Measurements from ENCODE around the gene HHAT. TPM values are rescaled to one million over a fixed set of nuclear protein-coding genes. Genes with fewer than 3 reads are reported as not detected.
"Not testable (repeated sequence)": the region's sequence is repeated elsewhere in the genome, so short reads cannot be mapped to it uniquely, and the experiment has no call there.

The HHAT gene
- polyA plus RNA-seq, 3 donors from 2014 or later = 0.38 to 1.4 TPM; not detected in 1

- H3K27ac Mint-ChIP-seq = peak overlapping the region in 2 of 6 donors; percentile 39 to 55
- H3K36me3 Mint-ChIP-seq = no peaks in the 10 kb centered on the region
- no peaks in the 10 kb centered on the region for H3K9me3 Mint-ChIP-seq
- H3K27me3 Mint-ChIP-seq (ENCODE audit: low read depth in 3 of 3) = peaks cover 0 to 3% (median 2%) of the 10 kb centered on the region in 3 donors
- DNase-seq = peak in 2 of 3 donors; percentile 17 to 24
- H3K4me1 Mint-ChIP-seq = peaks cover 0 to 4% of the 10 kb centered on the region in 2 donors
- H3K4me3 Mint-ChIP-seq = no peak overlapping the region
Observed at GRCh38 chr1:210400043-210400840, 71.5 kb downstream of the HHAT start.

- Mint-ChIP-seq H3K27me3 (ENCODE audit: low read depth in 3 of 3) (peaks cover 0 to 3% (median 2%) of the 10 kb centered on the region in 3 donors), H3K4me3 (no peak overlapping the region), H3K36me3 (no peaks in the 10 kb centered on the region), H3K9me3 (no peaks in the 10 kb centered on the region), H3K4me1 (peaks cover 0 to 4% of the 10 kb centered on the region in 2 donors), H3K27ac (no peak overlapping the region)
- DNase-seq = no peak
Observed at GRCh38 chr1:210402560-210402959, 73.9 kb downstream of the HHAT start.

GRCh38 chr1:210405316-210405715 lies 76.6 kb downstream of the HHAT start:
- H3K4me1 Mint-ChIP-seq = peaks cover 0 to 3% of the 10 kb centered on the region in 2 donors
- H3K4me3 Mint-ChIP-seq = no peak overlapping the region
- H3K27me3 Mint-ChIP-seq (ENCODE audit: low read depth in 3 of 3) = peaks cover 0 to 3% (median 0%) of the 10 kb centered on the region in 3 donors
- H3K36me3 Mint-ChIP-seq = no peaks in the 10 kb centered on the region
- no peak for DNase-seq
- no peak overlapping the region for H3K27ac Mint-ChIP-seq
- no peaks in the 10 kb centered on the region for H3K9me3 Mint-ChIP-seq

- not testable (repeated sequence) for H3K9me3 Mint-ChIP-seq; H3K4me1 Mint-ChIP-seq; H3K4me3 Mint-ChIP-seq; H3K27me3 Mint-ChIP-seq (ENCODE audit: low read depth in 3 of 3); H3K36me3 Mint-ChIP-seq; DNase-seq; H3K27ac Mint-ChIP-seq
Observed at GRCh38 chr1:210406341-210406740, 77.6 kb downstream of the HHAT start.

GRCh38 chr1:210407207-210407886 lies 78.6 kb downstream of the HHAT start:
- peak; percentile 29 to 43 (median 33) for DNase-seq
- H3K9me3 Mint-ChIP-seq = no peaks in the 10 kb centered on the region
- no peaks in the 10 kb centered on the region for H3K4me1 Mint-ChIP-seq
- H3K36me3 Mint-ChIP-seq = no peaks in the 10 kb centered on the region
- no peak overlapping the region for H3K4me3 Mint-ChIP-seq
- no peak overlapping the region for H3K27ac Mint-ChIP-seq
- H3K27me3 Mint-ChIP-seq (ENCODE audit: low read depth in 3 of 3) = no peaks in the 10 kb centered on the region

- H3K9me3 Mint-ChIP-seq = no peaks in the 10 kb centered on the region
- no peaks in the 10 kb centered on the region for H3K36me3 Mint-ChIP-seq
- no peaks in the 10 kb centered on the region for H3K4me1 Mint-ChIP-seq
- H3K27ac Mint-ChIP-seq = no peak overlapping the region
- no peaks in the 10 kb centered on the region for H3K27me3 Mint-ChIP-seq (ENCODE audit: low read depth in 3 of 3)
- no peak overlapping the region for H3K4me3 Mint-ChIP-seq
- no peak for DNase-seq
Observed at GRCh38 chr1:210407887-210408252, 79.2 kb downstream of the HHAT start.

- Mint-ChIP-seq H3K36me3 (no peaks in the 10 kb centered on the region), H3K4me3 (no peak overlapping the region), H3K27me3 (ENCODE audit: low read depth in 3 of 3) (peaks cover 0 to 1% (median 0%) of the 10 kb centered on the region in 3 donors), H3K27ac (no peak overlapping the region), H3K9me3 (no peaks in the 10 kb centered on the region), H3K4me1 (no peaks in the 10 kb centered on the region)
- DNase-seq = no peak
Observed at GRCh38 chr1:210412240-210412639, 83.5 kb downstream of the HHAT start.

- no peaks in the 10 kb centered on the region for H3K4me1 Mint-ChIP-seq
- no peak for DNase-seq
- H3K27me3 Mint-ChIP-seq (ENCODE audit: low read depth in 3 of 3) = peaks cover 0 to 4% (median 0%) of the 10 kb centered on the region in 3 donors
- H3K36me3 Mint-ChIP-seq = no peaks in the 10 kb centered on the region
- no peak overlapping the region for H3K4me3 Mint-ChIP-seq
- H3K27ac Mint-ChIP-seq = no peak overlapping the region
- H3K9me3 Mint-ChIP-seq = no peaks in the 10 kb centered on the region
Observed at GRCh38 chr1:210413951-210414350, 85.2 kb downstream of the HHAT start.

GRCh38 chr1:210415846-210416448 lies 87.2 kb downstream of the HHAT start:
- no peak overlapping the region for H3K4me3 Mint-ChIP-seq
- DNase-seq = no peak
- peaks cover 0 to 4% (median 0%) of the 10 kb centered on the region in 3 donors for H3K27me3 Mint-ChIP-seq (ENCODE audit: low read depth in 3 of 3)
- no peaks in the 10 kb centered on the region for H3K4me1 Mint-ChIP-seq
- no peaks in the 10 kb centered on the region for H3K36me3 Mint-ChIP-seq
- no peak overlapping the region for H3K27ac Mint-ChIP-seq
- no peaks in the 10 kb centered on the region for H3K9me3 Mint-ChIP-seq

GRCh38 chr1:210416681-210417080 lies 88.0 kb downstream of the HHAT start:
- Mint-ChIP-seq H3K4me3 (no peak overlapping the region), H3K27me3 (ENCODE audit: low read depth in 3 of 3) (peaks cover 0 to 4% (median 0%) of the 10 kb centered on the region in 3 donors), H3K4me1 (no peaks in the 10 kb centered on the region), H3K9me3 (no peaks in the 10 kb centered on the region), H3K27ac (no peak overlapping the region), H3K36me3 (no peaks in the 10 kb centered on the region)
- no peak for DNase-seq

GRCh38 chr1:210417881-210418280 lies 89.2 kb downstream of the HHAT start:
- peaks cover 0 to 5% (median 0%) of the 10 kb centered on the region in 3 donors for H3K27me3 Mint-ChIP-seq (ENCODE audit: low read depth in 3 of 3)
- no peak overlapping the region for H3K27ac Mint-ChIP-seq
- no peak for DNase-seq
- H3K4me1 Mint-ChIP-seq = no peaks in the 10 kb centered on the region
- H3K36me3 Mint-ChIP-seq = no peaks in the 10 kb centered on the region
- H3K4me3 Mint-ChIP-seq = no peak overlapping the region
- no peaks in the 10 kb centered on the region for H3K9me3 Mint-ChIP-seq

- Mint-ChIP-seq H3K36me3 (no peaks in the 10 kb centered on the region), H3K27ac (no peak overlapping the region), H3K4me3 (no peak overlapping the region), H3K27me3 (ENCODE audit: low read depth in 3 of 3) (peaks cover 0 to 5% (median 0%) of the 10 kb centered on the region in 3 donors), H3K9me3 (no peaks in the 10 kb centered on the region), H3K4me1 (no peaks in the 10 kb centered on the region)
- DNase-seq = no peak
Observed at GRCh38 chr1:210418863-210419650, 90.4 kb downstream of the HHAT start.

- H3K4me1 Mint-ChIP-seq; H3K4me3 Mint-ChIP-seq; DNase-seq; H3K27me3 Mint-ChIP-seq (ENCODE audit: low read depth in 3 of 3); H3K9me3 Mint-ChIP-seq; H3K36me3 Mint-ChIP-seq; H3K27ac Mint-ChIP-seq: not testable (repeated sequence)
Observed at GRCh38 chr1:210426696-210427095, 98.0 kb downstream of the HHAT start.

Data from immature natural killer cell (primary cell).